Transverse colon (tissue), 4 donors: ENCODE data around the gene KCNG1. TPM values are rescaled to one million over a fixed set of nuclear protein-coding genes. Genes with fewer than 3 reads are reported as not detected.

Experiments
- DNase-seq: peaks from one replicate; pipeline ENCODE4 v3.0.0-alpha.2; 2019
- H3K27ac ChIP-seq, 4 donors: fragments of 200-600 bp; sonication (generic); 2 replicates each; pipeline ENCODE4 v1.5.1; 2016 to 2018; ENCODE audit warnings: inconsistent platforms in 4 of 4
- H3K27me3 ChIP-seq: fragments of 200-600 bp; sonication (generic); 2 replicates; pipeline ENCODE4 v1.5.1; 2017; ENCODE audit warnings: inconsistent platforms
- H3K36me3 ChIP-seq, 4 donors: fragments of 200-600 bp; sonication (generic); 2 replicates each; pipeline ENCODE4 v1.5.1; 2017 to 2019; ENCODE audit warnings: inconsistent platforms in 4 of 4
- H3K4me1 ChIP-seq, 4 donors: fragments of 200-600 bp; sonication (generic); 2 replicates each; pipeline ENCODE4 v1.5.1; 2017 to 2020; ENCODE audit warnings: inconsistent platforms in 4 of 4
- H3K4me3 ChIP-seq, 4 donors: fragments of 200-600 bp; sonication (generic); 1 replicate in 1 of 4; 2 replicates in 3 of 4; pipeline versions ENCODE4 v1.5.1 to v1.6.1; 2017 to 2019; ENCODE audit warnings: inconsistent platforms in 4 of 4
- H3K9me3 ChIP-seq, 2 donors: fragments of 200-600 bp; sonication (generic); 2 replicates each; pipeline ENCODE4 v1.5.1; 2017 to 2019; ENCODE audit warnings: inconsistent platforms in 2 of 2
- CTCF ChIP-seq, 5 experiments: fragments of 200-600 bp in 3 of 5; fragments of 450-650 bp in 2 of 5; sonication (generic) in 3 of 5; IDR thresholded peaks; 1 replicate in 2 of 5; 2 replicates in 3 of 5; pipeline ENCODE4 v1.5.1; 2016 to 2017; ENCODE audit warnings: antibody characterized with exemption in 5 of 5, inconsistent platforms in 3 of 5, mild to moderate bottlenecking in 2 of 5, moderate library complexity in 1 of 5
- EP300 ChIP-seq: sonication (generic); formaldehyde crosslinking; IDR thresholded peaks from one replicate; pipeline ENCODE4 v1.6.1; 2017; ENCODE audit warnings: antibody characterized with exemption, low read depth
- POLR2A ChIP-seq: fragments of 450-650 bp; IDR thresholded peaks from one replicate; pipeline ENCODE4 v1.6.1; 2016; ENCODE audit warnings: antibody characterized with exemption, mild to moderate bottlenecking, moderate library complexity
- POLR2AphosphoS5 ChIP-seq, 3 donors: sonication (generic); formaldehyde crosslinking; IDR thresholded peaks; one replicate each; pipeline ENCODE4 v1.6.1; 2016; ENCODE audit warnings: antibody characterized with exemption in 3 of 3
- WGBS, 2 donors: methylation state at CpG; one replicate each; pipeline ENCODE4 v1.1.5; 2018; ENCODE audit warnings: low coverage in 1 of 2; 5-methylcytosine and 5-hydroxymethylcytosine counted together
- in situ Hi-C, 4 donors: fragments of 200-750 bp; cut with MboI; loops; one replicate each; pipeline versions ENCODE4 v1.15.0 to v1.15.1; 2017; ENCODE audit warnings: low sequenced_read_pairs in 3 of 4, low pct_ligation_motif_present in 1 of 4, low pct_unique_long_range_greater_than_20kb in 1 of 4
- intact Hi-C: fragments of 100-400 bp; cut with DNase I; formaldehyde crosslinking; loops from one replicate; pipeline ENCODE4 v1.15.1; 2023; ENCODE audit warnings: low total_unique reads
- total RNA-seq, 4 donors: library from RNA; depleted of rRNA; stranded (reverse); fragments of >200 nt; gene quantifications; one replicate each; pipeline ENCODE4 v1.1.0, GENCODE V29; 2016

KCNG1 gene
- total RNA-seq, 4 donors from 2014 or later = 3.8 to 36.3 (median 8.9) TPM

DNA sequence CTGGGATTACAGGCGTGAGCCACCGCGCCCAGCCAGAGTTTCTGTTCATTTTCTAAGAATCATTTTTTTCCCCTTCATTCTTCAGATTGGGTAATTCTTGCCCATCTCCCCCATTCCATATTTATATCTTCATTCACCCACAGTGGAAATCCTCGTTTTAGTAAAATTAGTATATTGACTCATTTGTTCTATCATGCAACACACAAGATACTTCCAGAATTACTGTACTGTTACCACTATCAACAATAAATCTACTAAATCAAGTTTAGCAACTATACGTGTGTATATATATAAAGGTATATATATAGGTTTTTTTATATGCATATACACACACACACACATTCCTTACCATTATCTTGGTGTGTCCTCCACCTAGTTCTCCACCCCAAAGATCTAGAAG is 41.2 kb upstream of the KCNG1 start:
- Histone ChIP-seq H3K27ac (no peak overlapping the region), H3K4me1 (no peaks in the 10 kb centered on the region), H3K27me3 (peaks cover 24% of the 10 kb centered on the region), H3K4me3 (no peak overlapping the region), H3K36me3 (no peaks in the 10 kb centered on the region), H3K9me3 (no peaks in the 10 kb centered on the region)
- in situ Hi-C loops (no loop called here), intact Hi-C loops (no loop called here)
- no peak for DNase-seq
- WGBS, 2 donors = 65 to 82% methylated on average over 5 of the region's 5 CpGs
- TF ChIP-seq POLR2A (no peak), EP300 (no peak), POLR2AphosphoS5 (IDR thresholded peaks at IDR 0.05) (no peak), CTCF (IDR thresholded peaks at IDR 0.05) (no peak)

- in situ Hi-C loops = no loop called here
- no peak for DNase-seq
- intact Hi-C loops = no loop called here
- H3K4me3 ChIP-seq = no peak overlapping the region
- TF ChIP-seq CTCF (IDR thresholded peaks at IDR 0.05) (no peak), EP300 (no peak)
- no peaks in the 10 kb centered on the region for H3K4me1 ChIP-seq
- no peaks in the 10 kb centered on the region for H3K36me3 ChIP-seq
- H3K9me3 ChIP-seq = no peaks in the 10 kb centered on the region
- H3K27ac ChIP-seq = no peak overlapping the region
- H3K27me3 ChIP-seq = peaks cover 31% of the 10 kb centered on the region
- 62 to 90% methylated on average over 2 to 7 of the region's 7 CpGs for WGBS, 2 donors
Measured at GRCh38 chr20:51062065-51062464, 39.2 kb upstream of the KCNG1 start.

GRCh38 chr20:51061418-51062045 is 38.6 kb upstream of the KCNG1 start:
- TF ChIP-seq CTCF (IDR thresholded peaks at IDR 0.05) (no peak), POLR2A (no peak), POLR2AphosphoS5 (IDR thresholded peaks at IDR 0.05) (no peak), EP300 (no peak)
- intact Hi-C loops = no loop called here
- Histone ChIP-seq H3K4me1 (no peaks in the 10 kb centered on the region), H3K27ac (no peak overlapping the region), H3K27me3 (peaks cover 30% of the 10 kb centered on the region), H3K4me3 (no peak overlapping the region), H3K9me3 (no peaks in the 10 kb centered on the region), H3K36me3 (no peaks in the 10 kb centered on the region)
- in situ Hi-C loops = no loop called here
- no peak for DNase-seq
- WGBS, 2 donors = 58 to 78% methylated on average over 4 to 5 of the region's 5 CpGs

- WGBS, 2 donors = 93 to 100% methylated on average over 4 to 5 of the region's 5 CpGs
- Histone ChIP-seq H3K36me3 (no peaks in the 10 kb centered on the region), H3K9me3 (no peaks in the 10 kb centered on the region), H3K4me3 (no peak overlapping the region), H3K4me1 (no peaks in the 10 kb centered on the region), H3K27me3 (peaks cover 26% of the 10 kb centered on the region), H3K27ac (no peak overlapping the region)
- in situ Hi-C loops (no loop called here), intact Hi-C loops (no loop called here)
- TF ChIP-seq POLR2A (no peak), CTCF (IDR thresholded peaks at IDR 0.05) (no peak), EP300 (no peak), POLR2AphosphoS5 (IDR thresholded peaks at IDR 0.05) (no peak)
- DNase-seq = no peak
Measured at GRCh38 chr20:51060301-51060700, 37.4 kb upstream of the KCNG1 start.
